Thyroid gland (tissue), 4 donors: Measurements from ENCODE around the gene RAB30.

ENCODE experiments used
- CTCF ChIP-seq, 6 experiments: fragments of 200-600 bp in 3 of 6; fragments of 450-650 bp in 3 of 6; sonication (generic) in 3 of 6; IDR thresholded peaks; one replicate each; pipeline ENCODE4 v1.5.1; 2016 to 2019; ENCODE audit warnings: antibody characterized with exemption in 6 of 6, mild to moderate bottlenecking in 2 of 6, inconsistent platforms in 1 of 6, moderate library complexity in 1 of 6
- POLR2A ChIP-seq, 2 donors: fragments of 450-650 bp; IDR thresholded peaks; one replicate each; pipeline ENCODE4 v1.6.1; 2017; ENCODE audit warnings: antibody characterized with exemption in 2 of 2, mild to moderate bottlenecking in 2 of 2, moderate library complexity in 1 of 2

DNA sequence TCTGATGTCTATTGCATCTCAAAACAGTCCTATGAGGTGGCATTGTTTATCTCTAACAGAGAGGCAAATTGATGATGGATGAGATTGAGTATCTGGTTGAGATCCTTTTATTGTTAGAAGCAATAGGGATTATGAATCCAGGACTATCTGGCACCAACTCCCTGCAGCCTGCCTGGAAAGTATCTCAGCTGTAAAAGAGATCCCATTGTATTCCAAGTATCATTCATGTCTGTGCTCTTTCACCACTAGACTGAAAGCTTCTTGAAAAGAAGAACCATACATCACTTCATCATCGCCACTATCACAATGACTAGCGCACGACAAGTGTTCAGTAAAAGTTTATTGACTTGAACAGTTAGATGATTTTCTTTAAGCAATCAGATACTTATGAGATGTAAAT, 43.3 kb upstream of the RAB30 start:
- TF ChIP-seq CTCF (IDR thresholded peaks at IDR 0.05) (no peak), POLR2A (IDR thresholded peaks at IDR 0.05) (no peak)
